AG09309 (cell line): ENCODE data around the gene MMP20.

ENCODE experiments used
- DNase-seq: peaks from one replicate; pipeline ENCODE4 v3.0.0-alpha.2; 2010; ENCODE audit warnings: low read depth
- H3K4me3 ChIP-seq: 2 replicates; pipeline ENCODE4 v1.5.1; 2011; ENCODE audit warnings: mild to moderate bottlenecking, low read depth, low read length, moderate library complexity; ENCODE audit not compliant: control insufficient read depth
- TF ChIP-seq, protein P1 (sequence below): IDR thresholded peaks from 2 replicates; pipeline ENCODE4 v1.5.1; 2011; ENCODE audit warnings: mild to moderate bottlenecking, low read depth, low read length, inconsistent platforms; ENCODE audit not compliant: insufficient read depth, control insufficient read depth; ENCODE audit errors: missing control alignments

Gene MMP20

DNA sequence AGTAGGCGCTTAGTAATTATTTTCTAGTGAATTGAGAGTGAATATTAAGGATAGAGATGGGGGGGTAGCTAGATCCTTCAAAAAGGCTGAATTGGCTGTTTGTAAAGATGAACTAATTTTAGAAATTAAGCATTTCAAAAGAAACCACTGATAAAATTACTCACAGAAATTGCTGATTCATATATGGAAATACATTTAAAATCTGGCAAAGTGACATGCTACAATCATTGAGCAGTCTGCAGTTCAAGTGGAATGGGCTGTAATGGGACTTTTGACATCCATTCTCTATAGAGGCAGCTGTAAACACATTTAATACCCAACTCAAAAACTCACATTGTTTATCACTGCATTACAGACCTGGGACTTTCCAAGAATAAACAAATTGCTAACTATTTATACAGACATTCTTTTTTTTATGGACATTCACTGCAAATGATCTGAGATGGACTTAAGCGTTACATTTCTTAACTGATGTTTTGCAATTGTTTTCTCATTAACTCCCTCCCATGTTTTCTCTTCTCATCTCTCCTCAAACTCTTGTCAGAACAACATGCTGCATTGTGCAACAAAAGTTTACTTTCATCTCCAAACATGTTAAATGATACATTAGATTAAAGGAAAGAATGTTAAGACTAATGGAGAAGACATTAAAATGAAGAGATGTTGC lies 52.4 kb downstream of the MMP20 start:
- H3K4me3 ChIP-seq, result no peak overlapping the region
- DNase-seq, result no peak
- TF ChIP-seq, protein P1, sequence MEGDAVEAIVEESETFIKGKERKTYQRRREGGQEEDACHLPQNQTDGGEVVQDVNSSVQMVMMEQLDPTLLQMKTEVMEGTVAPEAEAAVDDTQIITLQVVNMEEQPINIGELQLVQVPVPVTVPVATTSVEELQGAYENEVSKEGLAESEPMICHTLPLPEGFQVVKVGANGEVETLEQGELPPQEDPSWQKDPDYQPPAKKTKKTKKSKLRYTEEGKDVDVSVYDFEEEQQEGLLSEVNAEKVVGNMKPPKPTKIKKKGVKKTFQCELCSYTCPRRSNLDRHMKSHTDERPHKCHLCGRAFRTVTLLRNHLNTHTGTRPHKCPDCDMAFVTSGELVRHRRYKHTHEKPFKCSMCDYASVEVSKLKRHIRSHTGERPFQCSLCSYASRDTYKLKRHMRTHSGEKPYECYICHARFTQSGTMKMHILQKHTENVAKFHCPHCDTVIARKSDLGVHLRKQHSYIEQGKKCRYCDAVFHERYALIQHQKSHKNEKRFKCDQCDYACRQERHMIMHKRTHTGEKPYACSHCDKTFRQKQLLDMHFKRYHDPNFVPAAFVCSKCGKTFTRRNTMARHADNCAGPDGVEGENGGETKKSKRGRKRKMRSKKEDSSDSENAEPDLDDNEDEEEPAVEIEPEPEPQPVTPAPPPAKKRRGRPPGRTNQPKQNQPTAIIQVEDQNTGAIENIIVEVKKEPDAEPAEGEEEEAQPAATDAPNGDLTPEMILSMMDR, result no peak

DNA sequence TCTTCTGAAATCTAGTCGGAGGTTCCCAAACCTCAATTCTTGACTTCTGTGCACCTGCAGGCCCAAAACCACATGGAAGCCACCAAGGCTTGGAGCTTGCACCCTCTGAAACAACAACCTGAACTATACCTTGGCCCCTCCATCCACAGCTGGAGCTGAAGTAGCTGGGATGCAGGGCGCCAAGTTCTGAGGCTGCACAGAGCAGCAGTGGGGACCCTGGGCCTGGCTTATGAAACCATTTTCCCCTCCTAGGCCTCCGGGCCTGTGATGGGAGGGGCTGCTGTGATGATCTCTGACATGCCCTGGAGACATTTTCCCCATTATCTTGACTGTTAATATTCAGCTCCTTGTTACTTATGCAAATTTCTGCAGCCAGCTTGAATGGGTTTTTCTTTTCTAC lies 56.3 kb downstream of the MMP20 start:
- H3K4me3 ChIP-seq, result no peak overlapping the region
- TF ChIP-seq, protein P1, result no peak
- no peak for DNase-seq

DNA sequence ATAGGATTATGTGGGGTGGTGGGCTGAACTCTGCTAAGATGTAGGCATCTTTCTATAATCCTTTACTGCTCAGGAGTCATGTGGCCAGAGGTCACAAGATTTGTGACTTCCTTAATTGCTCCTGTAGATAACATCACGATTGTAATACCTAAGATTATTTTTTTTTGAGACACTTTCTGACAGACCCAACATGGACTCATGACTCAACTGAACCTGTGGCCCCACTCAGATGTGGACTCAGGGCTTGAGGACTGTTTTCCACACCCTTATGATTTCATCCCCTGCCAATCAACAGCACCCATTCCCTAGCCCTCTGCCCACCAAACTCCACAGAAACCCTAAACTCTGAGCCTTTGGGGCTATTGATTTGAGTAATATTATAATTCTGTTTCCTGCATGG lies 59.0 kb downstream of the MMP20 start:
- no peak overlapping the region for H3K4me3 ChIP-seq
- TF ChIP-seq, protein P1, result no peak
- no peak for DNase-seq

DNA sequence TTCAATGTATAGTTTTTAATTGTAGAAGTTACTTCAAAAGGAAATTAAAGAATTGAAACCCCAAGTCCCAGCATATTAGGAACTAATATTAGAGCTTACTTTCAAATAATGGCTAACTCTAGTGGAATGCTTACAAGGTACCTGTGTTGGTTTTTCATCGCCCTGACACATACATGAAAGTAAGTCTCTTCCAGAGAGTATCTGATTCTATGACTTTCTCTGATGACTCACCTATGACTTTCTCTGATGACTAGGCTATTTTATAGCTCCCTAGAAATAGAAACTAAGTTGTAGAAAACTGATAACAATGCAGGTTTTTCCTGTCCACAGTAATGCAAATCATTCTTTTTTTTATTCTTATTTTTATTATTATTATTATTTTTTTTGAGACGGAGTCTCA lies 61.0 kb downstream of the MMP20 start:
- DNase-seq, result peak; percentile 16
- TF ChIP-seq, protein P1, result no peak
- H3K4me3 ChIP-seq, result no peak overlapping the region

DNA sequence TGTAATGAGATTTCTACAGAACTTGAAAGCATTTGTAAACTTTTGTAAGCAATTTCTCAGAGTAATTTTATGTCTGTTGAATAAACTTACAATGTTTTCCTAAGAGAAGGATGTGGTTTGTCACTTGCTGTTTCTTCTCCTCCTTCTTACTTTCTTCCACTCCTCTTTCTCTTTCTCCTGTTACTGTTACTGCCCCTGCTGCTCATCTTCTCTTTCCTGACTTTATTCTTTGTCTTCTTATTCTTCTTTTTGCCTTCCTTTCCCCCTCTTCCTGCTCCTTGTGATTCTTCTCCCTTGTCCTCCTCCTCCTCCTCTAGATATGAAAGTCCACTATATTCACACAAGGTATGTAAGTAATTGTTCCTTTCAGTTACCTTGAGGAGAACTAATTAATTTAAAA lies 63.5 kb downstream of the MMP20 start:
- no peak for DNase-seq
- TF ChIP-seq, protein P1, result no peak
- H3K4me3 ChIP-seq, result no peak overlapping the region

DNA sequence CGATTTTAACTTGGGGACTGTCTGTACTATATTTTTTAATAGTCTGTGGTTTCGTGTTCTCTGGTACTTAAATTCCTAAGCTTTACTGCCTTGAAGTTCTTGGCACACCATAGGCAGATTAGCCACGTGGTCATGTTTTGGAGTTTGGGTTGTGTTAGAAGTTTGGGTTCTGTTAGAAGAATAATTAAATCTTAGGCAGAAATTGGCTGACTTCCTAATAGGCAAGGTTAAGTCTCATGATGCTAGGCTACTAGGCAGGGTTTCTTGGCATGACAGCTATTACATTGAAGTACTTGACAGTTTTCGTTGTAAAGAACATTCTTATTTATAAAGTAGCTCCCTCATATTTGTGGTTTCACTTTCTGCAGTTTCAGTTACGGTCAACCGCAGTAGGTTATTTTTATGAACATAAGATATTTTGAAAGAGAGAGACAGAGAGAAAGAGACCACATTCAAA lies 64.5 kb downstream of the MMP20 start:
- H3K4me3 ChIP-seq, result peak overlapping the region; percentile 20
- DNase-seq, result peak; percentile 52
- TF ChIP-seq, protein P1, result no peak
